Activated CD8-positive, alpha-beta memory T cell treated with anti-CD3 and anti-CD28 coated beads for 36 hours (primary cell): ENCODE data around the gene HSD11B1. TPM values are rescaled to one million over a fixed set of nuclear protein-coding genes. Genes with fewer than 3 reads are reported as not detected.

Experiments used
- CTCF ChIA-PET: fragments of 350-600 bp; sonication (Branson Sonifier 250); formaldehyde crosslinking; loops from one replicate; lab custom pipeline; 2021; ENCODE audit warnings: antibody characterized with exemption; lab: Charles Lee
- POLR2A ChIA-PET: fragments of 350-600 bp; sonication (Branson Sonifier 250); formaldehyde crosslinking; loops from one replicate; lab custom pipeline; 2021; ENCODE audit warnings: antibody characterized with exemption; lab: Charles Lee
- total RNA-seq, 2 experiments: library from RNA; stranded (reverse); gene quantifications; one replicate each; pipeline ENCODE4 v1.2.3, GENCODE V29; 2021

Gene HSD11B1
- total RNA-seq, result 1 to 10 TPM; 1.3 to 1.7 TPM

GRCh38 chr1:209704584-209704983 lies at the start of gene HSD11B1:
Gene HSD11B1, plus strand, starts transcription at chr1:209704846. Its CDS starts 97 bp downstream, at chr1:209704943.
- POLR2A ChIA-PET, result no interaction called here
- CTCF ChIA-PET, result interaction anchor here (0.5 to 1.0 kb wide), 2 partner anchors 21 to 128 kb away, joined by 3 to 6 read pairs; no protein-coding TSS in a partner anchor

- CTCF ChIA-PET, result no interaction called here
- POLR2A ChIA-PET, result no interaction called here
Observed at GRCh38 chr1:209655411-209656231, 49.0 kb upstream of the HSD11B1 start.

- CTCF ChIA-PET, result interaction anchor here (1.1 kb wide), 1 partner anchor 81 kb away, joined by 3 read pairs; no protein-coding TSS in a partner anchor
- POLR2A ChIA-PET, result no interaction called here
Observed at GRCh38 chr1:209657140-209657879, 47.3 kb upstream of the HSD11B1 start.

GRCh38 chr1:209657918-209658317 lies 46.7 kb upstream of the HSD11B1 start:
- POLR2A ChIA-PET, result no interaction called here
- CTCF ChIA-PET, result interaction anchor here (1.1 kb wide), 1 partner anchor 80 kb away, joined by 3 read pairs; no protein-coding TSS in a partner anchor

- POLR2A ChIA-PET, result no interaction called here
Observed at GRCh38 chr1:209659909-209660308, 44.7 kb upstream of the HSD11B1 start.

GRCh38 chr1:209661071-209661470 lies 43.6 kb upstream of the HSD11B1 start:
- CTCF ChIA-PET, result no interaction called here
- POLR2A ChIA-PET, result interaction anchor here (0.5 kb wide), 1 partner anchor 163 kb away, joined by 3 read pairs; no protein-coding TSS in a partner anchor

More at GRCh38 chr1:209659909-209660308, 44.7 kb upstream of the HSD11B1 start:
- CTCF ChIA-PET, result no interaction called here

GRCh38 chr1:209662879-209663327 lies 41.7 kb upstream of the HSD11B1 start:
- POLR2A ChIA-PET, result no interaction called here

GRCh38 chr1:209667103-209667502 lies 37.5 kb upstream of the HSD11B1 start:
- POLR2A ChIA-PET, result no interaction called here
- CTCF ChIA-PET, result no interaction called here

More at GRCh38 chr1:209662879-209663327, 41.7 kb upstream of the HSD11B1 start:
- CTCF ChIA-PET, result interaction anchor here (0.6 to 1.0 kb wide), 2 partner anchors 33 to 58 kb away, joined by 3 to 5 read pairs; no protein-coding TSS in a partner anchor

- ChIA-PET POLR2A (no interaction called here), CTCF (no interaction called here)
Observed at GRCh38 chr1:209667708-209668107, 36.9 kb upstream of the HSD11B1 start.

GRCh38 chr1:209670441-209671082 lies 34.1 kb upstream of the HSD11B1 start:
- POLR2A ChIA-PET, result no interaction called here
- CTCF ChIA-PET, result no interaction called here

- CTCF ChIA-PET, result interaction anchor here (1.2 kb wide), 1 partner anchor 155 kb away, joined by 3 read pairs; the partner anchor contains the start of gene UTP25
- POLR2A ChIA-PET, result interaction anchor here (1.1 kb wide), 1 partner anchor 20 kb away, joined by 3 read pairs; the partner anchor contains the start of gene LAMB3
Observed at GRCh38 chr1:209672705-209673630, 31.7 kb upstream of the HSD11B1 start.

- CTCF ChIA-PET, result interaction anchor here (0.7 to 1.5 kb wide), 5 partner anchors 17 to 154 kb away, joined by 3 to 4 read pairs (median 3); partner anchors contain the start of gene UTP25
- POLR2A ChIA-PET, result interaction anchor here (1.1 kb wide), 1 partner anchor 21 kb away, joined by 3 read pairs; the partner anchor contains the start of gene LAMB3
Observed at GRCh38 chr1:209673631-209674417, 30.8 kb upstream of the HSD11B1 start.

- POLR2A ChIA-PET, result no interaction called here
- CTCF ChIA-PET, result interaction anchor here (1.2 to 1.5 kb wide), 4 partner anchors 18 to 108 kb away, joined by 3 to 4 read pairs (median 3); no protein-coding TSS in a partner anchor
Observed at GRCh38 chr1:209674957-209675564, 29.6 kb upstream of the HSD11B1 start, which contains the start of gene G0S2. Gene G0S2, plus strand, starts transcription at chr1:209675412. Its CDS starts 273 bp downstream, at chr1:209675685.

GRCh38 chr1:209675565-209676154 lies 29.0 kb upstream of the HSD11B1 start:
- CTCF ChIA-PET, result interaction anchor here (1.2 to 1.5 kb wide), 3 partner anchors 72 to 109 kb away, joined by 3 to 4 read pairs (median 3); no protein-coding TSS in a partner anchor
- POLR2A ChIA-PET, result no interaction called here

GRCh38 chr1:209678981-209679539 lies 25.6 kb upstream of the HSD11B1 start:
- ChIA-PET POLR2A (no interaction called here), CTCF (no interaction called here)

- CTCF ChIA-PET, result interaction anchor here (1.2 kb wide), 2 partner anchors 9 to 109 kb away, joined by 3 to 5 read pairs; no protein-coding TSS in a partner anchor
- POLR2A ChIA-PET, result no interaction called here
Observed at GRCh38 chr1:209685821-209686220, 18.8 kb upstream of the HSD11B1 start.
